ENCODE results near the gene PITPNB.

DNA sequence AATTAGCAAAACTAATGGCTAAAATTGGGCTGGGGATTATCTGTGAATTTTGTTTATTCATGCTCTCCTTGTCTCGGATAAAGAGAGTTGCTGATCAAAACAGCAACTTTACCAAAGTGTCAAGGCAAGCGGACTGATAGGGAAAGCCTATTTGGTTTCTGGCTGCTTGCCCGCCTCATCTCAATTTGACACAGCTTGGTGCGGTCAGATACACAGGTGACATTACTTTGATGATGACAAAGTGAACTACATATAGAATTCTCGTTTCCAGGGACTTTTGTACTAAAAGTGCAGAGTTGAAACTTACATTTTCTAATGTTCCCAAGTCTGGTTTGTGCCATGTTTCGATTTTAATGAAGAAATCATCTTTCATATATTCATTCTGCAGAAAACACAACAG lies 22.8 kb downstream of the PITPNB start:
- TF ChIP-seq, protein P1, sequence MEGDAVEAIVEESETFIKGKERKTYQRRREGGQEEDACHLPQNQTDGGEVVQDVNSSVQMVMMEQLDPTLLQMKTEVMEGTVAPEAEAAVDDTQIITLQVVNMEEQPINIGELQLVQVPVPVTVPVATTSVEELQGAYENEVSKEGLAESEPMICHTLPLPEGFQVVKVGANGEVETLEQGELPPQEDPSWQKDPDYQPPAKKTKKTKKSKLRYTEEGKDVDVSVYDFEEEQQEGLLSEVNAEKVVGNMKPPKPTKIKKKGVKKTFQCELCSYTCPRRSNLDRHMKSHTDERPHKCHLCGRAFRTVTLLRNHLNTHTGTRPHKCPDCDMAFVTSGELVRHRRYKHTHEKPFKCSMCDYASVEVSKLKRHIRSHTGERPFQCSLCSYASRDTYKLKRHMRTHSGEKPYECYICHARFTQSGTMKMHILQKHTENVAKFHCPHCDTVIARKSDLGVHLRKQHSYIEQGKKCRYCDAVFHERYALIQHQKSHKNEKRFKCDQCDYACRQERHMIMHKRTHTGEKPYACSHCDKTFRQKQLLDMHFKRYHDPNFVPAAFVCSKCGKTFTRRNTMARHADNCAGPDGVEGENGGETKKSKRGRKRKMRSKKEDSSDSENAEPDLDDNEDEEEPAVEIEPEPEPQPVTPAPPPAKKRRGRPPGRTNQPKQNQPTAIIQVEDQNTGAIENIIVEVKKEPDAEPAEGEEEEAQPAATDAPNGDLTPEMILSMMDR (IDR thresholded peaks at IDR 0.05; ENCODE audit: low read depth, low read length): no peak
- TF ChIP-seq EZH2phosphoT487 (IDR thresholded peaks at IDR 0.05; ENCODE audit: low read depth): no peak

Data from OCI-LY3 (cell line).